Tibial nerve (tissue), 4 donors: ENCODE results near the gene GSG1L. TPM values are rescaled to one million over a fixed set of nuclear protein-coding genes. Genes with fewer than 3 reads are reported as not detected.

Experiments used
- DNase-seq, 2 donors: peaks; one replicate each; pipeline ENCODE4 v3.0.0-alpha.2; 2019; ENCODE audit warnings: low spot score in 2 of 2
- H3K27ac ChIP-seq, 4 donors: fragments of 200-600 bp; sonication (generic) in 3 of 4; one replicate each; pipeline ENCODE4 v1.5.1; 2017 to 2019; ENCODE audit warnings: mild to moderate bottlenecking in 1 of 4
- H3K27me3 ChIP-seq, 2 donors: fragments of 200-600 bp; sonication (generic) in 1 of 2; one replicate each; pipeline versions ENCODE4 v1.5.1 to v1.6.0; 2017 to 2019
- H3K36me3 ChIP-seq, 3 donors: fragments of 200-600 bp; sonication (generic); one replicate each; pipeline ENCODE4 v1.5.1; 2018 to 2019
- H3K4me1 ChIP-seq, 4 donors: fragments of 200-600 bp; sonication (generic) in 3 of 4; one replicate each; pipeline ENCODE4 v1.5.1; 2017 to 2019
- H3K4me3 ChIP-seq, 4 donors: fragments of 200-600 bp; sonication (generic) in 3 of 4; one replicate each; pipeline ENCODE4 v1.5.1; 2017 to 2019; ENCODE audit warnings: mild to moderate bottlenecking in 1 of 4, moderate library complexity in 1 of 4
- H3K9me3 ChIP-seq, 4 donors: fragments of 200-600 bp; sonication (generic) in 3 of 4; one replicate each; pipeline ENCODE4 v1.5.1; 2017 to 2019
- CTCF ChIP-seq, 5 experiments: fragments of 200-600 bp in 3 of 5; fragments of 450-650 bp in 2 of 5; sonication (generic) in 3 of 5; IDR thresholded peaks; one replicate each; pipeline ENCODE4 v1.5.1; 2016 to 2019; ENCODE audit warnings: antibody characterized with exemption in 5 of 5, mild to moderate bottlenecking in 3 of 5, moderate library complexity in 2 of 5
- EP300 ChIP-seq, 2 donors: sonication (generic); formaldehyde crosslinking; IDR thresholded peaks; one replicate each; pipeline ENCODE4 v1.6.1; 2017; ENCODE audit warnings: antibody characterized with exemption in 2 of 2, mild to moderate bottlenecking in 1 of 2
- POLR2A ChIP-seq, 2 donors: fragments of 450-650 bp; IDR thresholded peaks; one replicate each; pipeline ENCODE4 v1.6.1; 2017; ENCODE audit warnings: antibody characterized with exemption in 2 of 2, mild to moderate bottlenecking in 2 of 2, moderate library complexity in 2 of 2
- WGBS, 2 donors: methylation state at CpG; one replicate each; pipeline ENCODE4 v1.1.5; 2018; 5-methylcytosine and 5-hydroxymethylcytosine counted together
- total RNA-seq, 4 donors: library from RNA; depleted of rRNA; stranded (reverse); fragments of >200 nt; gene quantifications; one replicate each; pipeline ENCODE4 v1.1.0, GENCODE V29; 2016

GSG1L gene
- total RNA-seq, 4 donors from 2014 or later, result not detected

- WGBS, 2 donors, result 54 to 67% methylated on average over 5 of the region's 5 CpGs
- DNase-seq, result no peak
- TF ChIP-seq CTCF (IDR thresholded peaks at IDR 0.05), result no peak
- TF ChIP-seq EP300 (IDR thresholded peaks at IDR 0.05), result no peak
- H3K4me3 ChIP-seq, result no peak overlapping the region
- H3K9me3 ChIP-seq, result peaks cover 0 to 13% (median 0%) of the 10 kb centered on the region in 4 donors
- no peaks in the 10 kb centered on the region for H3K27me3 ChIP-seq
- H3K4me1 ChIP-seq, result no peaks in the 10 kb centered on the region
- no peaks in the 10 kb centered on the region for H3K36me3 ChIP-seq
- no peak overlapping the region for H3K27ac ChIP-seq
These were observed 68.1 kb downstream of the GSG1L start for GRCh38 chr16:27995378-27995777.

GRCh38 chr16:27994686-27995085 is 68.8 kb downstream of the GSG1L start:
- H3K4me1 ChIP-seq, result no peaks in the 10 kb centered on the region
- H3K4me3 ChIP-seq, result no peak overlapping the region
- no peaks in the 10 kb centered on the region for H3K36me3 ChIP-seq
- H3K27me3 ChIP-seq, result no peaks in the 10 kb centered on the region
- TF ChIP-seq CTCF (IDR thresholded peaks at IDR 0.05) (no peak), POLR2A (IDR thresholded peaks at IDR 0.05) (no peak), EP300 (IDR thresholded peaks at IDR 0.05) (no peak)
- no peak for DNase-seq
- H3K27ac ChIP-seq, result no peak overlapping the region
- 40 to 44% methylated on average over 4 of the region's 4 CpGs for WGBS, 2 donors
- peaks cover 0 to 13% (median 0%) of the 10 kb centered on the region in 4 donors for H3K9me3 ChIP-seq

GRCh38 chr16:27993587-27993986 is 69.9 kb downstream of the GSG1L start:
- Histone ChIP-seq H3K27ac (no peak overlapping the region), H3K9me3 (peaks cover 0 to 13% (median 0%) of the 10 kb centered on the region in 4 donors), H3K36me3 (no peaks in the 10 kb centered on the region), H3K4me1 (no peaks in the 10 kb centered on the region), H3K27me3 (no peaks in the 10 kb centered on the region), H3K4me3 (no peak overlapping the region)
- no peak for TF ChIP-seq POLR2A (IDR thresholded peaks at IDR 0.05)
- no peak for TF ChIP-seq EP300 (IDR thresholded peaks at IDR 0.05)
- no peak for TF ChIP-seq CTCF (IDR thresholded peaks at IDR 0.05)
- no peak for DNase-seq
- 75 to 97% methylated on average over 3 of the region's 3 CpGs for WGBS, 2 donors

GRCh38 chr16:27991876-27992275 is 71.6 kb downstream of the GSG1L start:
- WGBS, 2 donors, result 77 to 82% methylated on average over 9 of the region's 9 CpGs
- Histone ChIP-seq H3K27ac (no peak overlapping the region), H3K4me1 (no peaks in the 10 kb centered on the region), H3K4me3 (no peak overlapping the region), H3K27me3 (no peaks in the 10 kb centered on the region), H3K9me3 (peaks cover 0 to 13% (median 0%) of the 10 kb centered on the region in 4 donors), H3K36me3 (no peaks in the 10 kb centered on the region)
- TF ChIP-seq CTCF (IDR thresholded peaks at IDR 0.05) (no peak), POLR2A (IDR thresholded peaks at IDR 0.05) (no peak), EP300 (IDR thresholded peaks at IDR 0.05) (no peak)
- DNase-seq, result no peak

- WGBS, 2 donors, result 90 to 92% methylated on average over 5 of the region's 5 CpGs
- no peak for DNase-seq
- Histone ChIP-seq H3K27ac (no peak overlapping the region), H3K4me3 (no peak overlapping the region), H3K4me1 (no peaks in the 10 kb centered on the region), H3K36me3 (no peaks in the 10 kb centered on the region), H3K9me3 (peaks cover 0 to 6% (median 0%) of the 10 kb centered on the region in 4 donors), H3K27me3 (no peaks in the 10 kb centered on the region)
- no peak for TF ChIP-seq EP300 (IDR thresholded peaks at IDR 0.05)
- no peak for TF ChIP-seq POLR2A (IDR thresholded peaks at IDR 0.05)
- no peak for TF ChIP-seq CTCF (IDR thresholded peaks at IDR 0.05)
These were observed 77.5 kb downstream of the GSG1L start for GRCh38 chr16:27985981-27986380.
